VCaP (cell line): ENCODE data around the gene SUZ12.
A peak's percentile ranks its signal among the peaks of the same experiment; 100 is the strongest.
"Not testable (repeated sequence)": the region's sequence is repeated elsewhere in the genome, so short reads cannot be mapped to it uniquely, and the experiment has no call there.

Source experiments
- H3K27ac ChIP-seq: fragments of 450-650 bp; 2 replicates; pipeline ENCODE4 v1.5.1; 2017
- CTCF ChIP-seq: fragments of 450-650 bp; conservative IDR thresholded peaks from 2 replicates; pipeline ENCODE4 v1.5.1; 2017; ENCODE audit warnings: mild to moderate bottlenecking, moderate library complexity

SUZ12 gene

GRCh38 chr17:31936615-31937609, at the start of gene SUZ12:
Gene SUZ12, plus strand, starts transcription at chr17:31937007. Its CDS starts 240 bp downstream, at chr17:31937247.
- peak within 1 kb of the TSS; percentile 94 for H3K27ac ChIP-seq

GRCh38 chr17:31888124-31888523, 48.7 kb upstream of the SUZ12 start:
- H3K27ac ChIP-seq, result no peak overlapping the region
- TF ChIP-seq CTCF, result no peak

- H3K27ac ChIP-seq, result peak overlapping the region; percentile 93
- no peak for TF ChIP-seq CTCF
Measured at GRCh38 chr17:31900877-31901276, 35.9 kb upstream of the SUZ12 start.

GRCh38 chr17:31902693-31903092, 34.1 kb upstream of the SUZ12 start:
- no peak overlapping the region for H3K27ac ChIP-seq
- TF ChIP-seq CTCF, result no peak

- TF ChIP-seq CTCF, result no peak
- H3K27ac ChIP-seq, result no peak overlapping the region
Measured at GRCh38 chr17:31903401-31903800, 33.4 kb upstream of the SUZ12 start.

- H3K27ac ChIP-seq, result peak overlapping the region; percentile 0; the same call in 1 of the 2 replicates
- no peak for TF ChIP-seq CTCF
Measured at GRCh38 chr17:31907342-31907962, 29.4 kb upstream of the SUZ12 start.

- TF ChIP-seq CTCF, result no peak
- no peak overlapping the region for H3K27ac ChIP-seq
Measured at GRCh38 chr17:31908386-31908785, 28.4 kb upstream of the SUZ12 start.

GRCh38 chr17:31912705-31913104, 24.1 kb upstream of the SUZ12 start:
- peak; percentile 88 for TF ChIP-seq CTCF
- not testable (repeated sequence) for H3K27ac ChIP-seq
